OCI-LY1 (cell line): ENCODE data around the gene CDK18.

Source experiments
- H2AFZ ChIP-seq: fragments of 200-600 bp; sonication (generic), shearing (Covaris generic); 2 replicates; pipeline ENCODE4 v1.6.0; 2014; ENCODE audit warnings: antibody characterized with exemption, mild to moderate bottlenecking, low read length
- H3F3A ChIP-seq: fragments of 200-600 bp; sonication (generic), shearing (Covaris generic); 2 replicates; pipeline ENCODE4 v1.6.0; 2014; ENCODE audit warnings: mild to moderate bottlenecking, antibody characterized with exemption, low read length, moderate library complexity; ENCODE audit not compliant: insufficient read depth
- H3K27ac ChIP-seq: fragments of 200-600 bp; sonication (generic); 2 replicates; pipeline ENCODE4 v1.5.1; 2014; ENCODE audit warnings: low read length, mixed run types, mild to moderate bottlenecking, low read depth; ENCODE audit not compliant: poor library complexity, severe bottlenecking
- H3K27me3 ChIP-seq: fragments of 200-600 bp; sonication (generic); 2 replicates; pipeline ENCODE4 v1.6.0; 2014; ENCODE audit warnings: antibody characterized with exemption, mild to moderate bottlenecking, low read length, moderate library complexity; ENCODE audit not compliant: insufficient read depth
- H3K36me3 ChIP-seq: fragments of 200-600 bp; sonication (generic); 2 replicates; pipeline ENCODE4 v1.6.1; 2014; ENCODE audit warnings: mild to moderate bottlenecking, antibody characterized with exemption, low read length, moderate library complexity, mixed read lengths; ENCODE audit not compliant: insufficient read depth
- H3K4me1 ChIP-seq: fragments of 200-600 bp; sonication (generic); 2 replicates; pipeline ENCODE4 v1.5.1; 2014; ENCODE audit warnings: mild to moderate bottlenecking, low read length, moderate library complexity; ENCODE audit not compliant: insufficient read depth, severe bottlenecking
- H3K4me2 ChIP-seq: fragments of 200-600 bp; sonication (generic), shearing (Covaris generic); 2 replicates; pipeline ENCODE4 v1.6.1; 2014; ENCODE audit warnings: low read length
- H3K4me3 ChIP-seq: fragments of 200-600 bp; sonication (generic); 2 replicates; pipeline ENCODE4 v1.5.1; 2014; ENCODE audit warnings: low read length, low read depth, mild to moderate bottlenecking, mixed read lengths; ENCODE audit not compliant: poor library complexity, severe bottlenecking
- H3K79me2 ChIP-seq: fragments of 200-600 bp; shearing (Covaris generic); 2 replicates; pipeline ENCODE4 v1.6.1; 2016; ENCODE audit warnings: mixed run types, low read length, mixed read lengths; ENCODE audit not compliant: insufficient read depth
- H3K9ac ChIP-seq: fragments of 200-600 bp; sonication (generic), shearing (Covaris generic); 2 replicates; pipeline ENCODE4 v1.6.1; 2014; ENCODE audit warnings: mild to moderate bottlenecking, low read length, mixed read lengths
- H3K9me2 ChIP-seq: fragments of 200-600 bp; sonication (generic), shearing (Covaris generic); 2 replicates; pipeline ENCODE4 v1.6.1; 2014; ENCODE audit warnings: low read depth, mild to moderate bottlenecking, low read length, mixed read lengths
- H3K9me3 ChIP-seq: fragments of 200-600 bp; shearing (Covaris generic); 2 replicates; pipeline ENCODE4 v1.6.1; 2014; ENCODE audit warnings: low read length, mixed read lengths
- H4K20me1 ChIP-seq: fragments of 200-600 bp; sonication (generic), shearing (Covaris generic); 2 replicates; pipeline ENCODE4 v1.6.0; 2016; ENCODE audit warnings: mild to moderate bottlenecking, low read length; ENCODE audit not compliant: insufficient read depth
- EZH2 ChIP-seq: fragments of 200-600 bp; sonication (generic), shearing (Covaris generic); IDR thresholded peaks from 2 replicates; pipeline ENCODE4 v1.8.0; 2017; ENCODE audit warnings: borderline replicate concordance, mixed run types, mild to moderate bottlenecking, antibody characterized with exemption, low read length, moderate library complexity, mixed read lengths
- TF ChIP-seq, protein P1 (sequence below): fragments of 200-600 bp; sonication (generic), shearing (Covaris generic); IDR thresholded peaks from 2 replicates; pipeline ENCODE4 v1.5.1; 2017; ENCODE audit warnings: mild to moderate bottlenecking, antibody characterized with exemption, low read length, moderate library complexity, mixed read lengths

CDK18 gene

DNA sequence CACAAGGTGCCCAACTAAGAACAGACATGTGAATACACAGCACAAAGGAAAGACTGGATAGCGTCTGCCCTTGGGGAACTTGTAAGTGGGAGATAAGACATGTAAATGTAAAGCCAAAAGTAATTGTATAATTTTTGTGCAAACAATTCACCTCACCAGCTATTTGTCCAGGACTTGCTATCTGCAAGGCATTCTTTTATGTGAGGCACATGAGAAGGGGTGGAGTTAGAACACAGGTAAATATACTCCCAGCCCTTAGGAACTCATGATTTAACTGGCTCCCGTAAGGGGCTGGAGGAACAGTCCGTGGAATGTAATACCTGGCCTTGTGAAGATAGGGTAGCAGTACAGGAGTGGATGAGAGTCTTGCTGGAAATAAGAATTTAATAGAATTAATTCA lies 61.3 kb downstream of the CDK18 start:
- H3K79me2 ChIP-seq = no peaks in the 10 kb centered on the region
- no peaks in the 10 kb centered on the region for H3K4me1 ChIP-seq
- H4K20me1 ChIP-seq = no peaks in the 10 kb centered on the region
- H3K27ac ChIP-seq = no peak overlapping the region
- TF ChIP-seq EZH2 = no peak
- TF ChIP-seq, protein P1, sequence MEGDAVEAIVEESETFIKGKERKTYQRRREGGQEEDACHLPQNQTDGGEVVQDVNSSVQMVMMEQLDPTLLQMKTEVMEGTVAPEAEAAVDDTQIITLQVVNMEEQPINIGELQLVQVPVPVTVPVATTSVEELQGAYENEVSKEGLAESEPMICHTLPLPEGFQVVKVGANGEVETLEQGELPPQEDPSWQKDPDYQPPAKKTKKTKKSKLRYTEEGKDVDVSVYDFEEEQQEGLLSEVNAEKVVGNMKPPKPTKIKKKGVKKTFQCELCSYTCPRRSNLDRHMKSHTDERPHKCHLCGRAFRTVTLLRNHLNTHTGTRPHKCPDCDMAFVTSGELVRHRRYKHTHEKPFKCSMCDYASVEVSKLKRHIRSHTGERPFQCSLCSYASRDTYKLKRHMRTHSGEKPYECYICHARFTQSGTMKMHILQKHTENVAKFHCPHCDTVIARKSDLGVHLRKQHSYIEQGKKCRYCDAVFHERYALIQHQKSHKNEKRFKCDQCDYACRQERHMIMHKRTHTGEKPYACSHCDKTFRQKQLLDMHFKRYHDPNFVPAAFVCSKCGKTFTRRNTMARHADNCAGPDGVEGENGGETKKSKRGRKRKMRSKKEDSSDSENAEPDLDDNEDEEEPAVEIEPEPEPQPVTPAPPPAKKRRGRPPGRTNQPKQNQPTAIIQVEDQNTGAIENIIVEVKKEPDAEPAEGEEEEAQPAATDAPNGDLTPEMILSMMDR = no peak
- no peak overlapping the region for H3K4me2 ChIP-seq
- no peaks in the 10 kb centered on the region for H3F3A ChIP-seq
- H3K4me3 ChIP-seq = no peak overlapping the region
- no peaks in the 10 kb centered on the region for H3K9me2 ChIP-seq
- no peaks in the 10 kb centered on the region for H3K36me3 ChIP-seq
- H3K27me3 ChIP-seq = peaks cover 5% of the 10 kb centered on the region
- H3K9me3 ChIP-seq = peaks cover 6% of the 10 kb centered on the region
- no peak overlapping the region for H3K9ac ChIP-seq
- H2AFZ ChIP-seq = no peak overlapping the region

DNA sequence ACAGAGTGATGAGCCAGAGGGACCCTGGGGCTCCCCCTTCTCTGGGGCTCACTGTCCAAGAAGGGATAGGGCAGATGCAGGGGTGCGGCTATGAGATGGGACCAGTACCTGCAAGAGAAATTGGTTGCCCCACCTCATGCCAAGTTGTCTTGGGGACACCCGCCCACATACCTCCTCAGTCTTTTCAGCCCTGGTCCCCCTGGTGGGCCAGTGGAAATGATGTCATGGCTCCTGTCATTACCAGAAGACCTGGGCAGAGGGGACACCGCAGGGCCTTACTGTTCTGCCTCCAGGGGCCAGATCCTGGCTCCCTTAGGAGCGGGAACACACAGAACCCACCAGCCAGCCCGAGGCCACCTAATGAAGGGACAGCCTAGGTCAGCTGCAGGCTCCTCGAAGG lies 63.2 kb downstream of the CDK18 start:
- H3K9me3 ChIP-seq = no peaks in the 10 kb centered on the region
- H3F3A ChIP-seq = no peaks in the 10 kb centered on the region
- no peak overlapping the region for H3K27ac ChIP-seq
- H3K4me3 ChIP-seq = no peak overlapping the region
- no peaks in the 10 kb centered on the region for H3K36me3 ChIP-seq
- H3K4me2 ChIP-seq = no peak overlapping the region
- H3K9ac ChIP-seq = no peak overlapping the region
- TF ChIP-seq, protein P1 = no peak
- TF ChIP-seq EZH2 = no peak
- no peaks in the 10 kb centered on the region for H4K20me1 ChIP-seq
- peaks cover 5% of the 10 kb centered on the region for H3K27me3 ChIP-seq
- no peaks in the 10 kb centered on the region for H3K79me2 ChIP-seq
- H3K4me1 ChIP-seq = no peaks in the 10 kb centered on the region
- no peak overlapping the region for H2AFZ ChIP-seq
- no peaks in the 10 kb centered on the region for H3K9me2 ChIP-seq

DNA sequence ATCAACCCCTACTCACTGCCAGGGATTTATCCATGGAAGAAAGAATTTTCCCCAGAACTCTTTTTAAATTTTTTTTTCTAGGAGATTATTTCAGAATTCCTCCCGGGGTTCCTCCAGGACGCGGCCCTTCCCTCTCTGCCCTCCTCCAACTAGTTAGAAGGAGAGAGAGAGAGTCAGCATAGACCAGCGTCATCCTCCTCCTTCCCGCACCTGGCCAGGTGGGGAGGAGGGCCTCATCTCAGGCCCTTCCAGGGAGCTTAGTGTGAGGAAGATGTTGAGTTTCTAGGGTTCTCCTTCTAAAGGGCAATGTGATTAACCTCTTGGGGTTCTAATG lies 63.6 kb downstream of the CDK18 start:
- H3K4me2 ChIP-seq = no peak overlapping the region
- no peaks in the 10 kb centered on the region for H3K79me2 ChIP-seq
- no peak overlapping the region for H3K27ac ChIP-seq
- H3K9me3 ChIP-seq = no peaks in the 10 kb centered on the region
- no peaks in the 10 kb centered on the region for H3K36me3 ChIP-seq
- no peaks in the 10 kb centered on the region for H3K4me1 ChIP-seq
- TF ChIP-seq, protein P1 = no peak
- TF ChIP-seq EZH2 = no peak
- no peaks in the 10 kb centered on the region for H3F3A ChIP-seq
- peaks cover 5% of the 10 kb centered on the region for H3K27me3 ChIP-seq
- H3K9me2 ChIP-seq = no peaks in the 10 kb centered on the region
- H3K4me3 ChIP-seq = no peak overlapping the region
- no peaks in the 10 kb centered on the region for H4K20me1 ChIP-seq
- H2AFZ ChIP-seq = no peak overlapping the region
- no peak overlapping the region for H3K9ac ChIP-seq
